Measurements from ENCODE around the gene LRRK1. TPM values are rescaled to one million over a fixed set of nuclear protein-coding genes. Genes with fewer than 3 reads are reported as not detected.

Gene LRRK1
- total RNA-seq, 1 donor, result 18.0 TPM

GRCh38 chr15:101087172-101087769, 168.1 kb downstream of the LRRK1 start:
- no peak for DNase-seq (ENCODE audit: low read depth)
- H3K4me3 ChIP-seq (ENCODE audit: low read depth, low read length), result no peak overlapping the region
- no peak for TF ChIP-seq CTCF (IDR thresholded peaks at IDR 0.05; ENCODE audit: insufficient read depth, low read length)

GRCh38 chr15:101088271-101088670, 169.1 kb downstream of the LRRK1 start:
- DNase-seq (ENCODE audit: low read depth), result no peak
- no peak overlapping the region for H3K4me3 ChIP-seq (ENCODE audit: low read depth, low read length)
- no peak for TF ChIP-seq CTCF (IDR thresholded peaks at IDR 0.05; ENCODE audit: insufficient read depth, low read length)

- peak; percentile 51 for DNase-seq (ENCODE audit: low read depth)
- H3K4me3 ChIP-seq (ENCODE audit: low read depth, low read length), result peak overlapping the region; percentile 46
- peak; percentile 82 for TF ChIP-seq CTCF (IDR thresholded peaks at IDR 0.05; ENCODE audit: insufficient read depth, low read length)
These were observed 169.8 kb downstream of the LRRK1 start for GRCh38 chr15:101088788-101089578.

- TF ChIP-seq CTCF (IDR thresholded peaks at IDR 0.05; ENCODE audit: insufficient read depth, low read length), result no peak
- no peak for DNase-seq (ENCODE audit: low read depth)
These were observed 170.6 kb downstream of the LRRK1 start for GRCh38 chr15:101089579-101090427.

GRCh38 chr15:101090428-101090790, 171.3 kb downstream of the LRRK1 start:
- no peak for DNase-seq (ENCODE audit: low read depth)
- no peak for TF ChIP-seq CTCF (IDR thresholded peaks at IDR 0.05; ENCODE audit: insufficient read depth, low read length)
- no peak overlapping the region for H3K4me3 ChIP-seq (ENCODE audit: low read depth, low read length)

More at GRCh38 chr15:101089579-101090427, 170.6 kb downstream of the LRRK1 start:
- H3K4me3 ChIP-seq (ENCODE audit: low read depth, low read length), result no peak overlapping the region

- H3K4me3 ChIP-seq (ENCODE audit: low read depth, low read length), result no peak overlapping the region
- no peak for TF ChIP-seq CTCF (IDR thresholded peaks at IDR 0.05; ENCODE audit: insufficient read depth, low read length)
- DNase-seq (ENCODE audit: low read depth), result peak; percentile 70
These were observed 172.2 kb downstream of the LRRK1 start for GRCh38 chr15:101091080-101092017.

Data from fibroblast of the aortic adventitia (primary cell).